Left lung (tissue), 10 donors: ENCODE data around the gene CAMTA1. TPM values are rescaled to one million over a fixed set of nuclear protein-coding genes. Genes with fewer than 3 reads are reported as not detected.

ENCODE experiments used
- ATAC-seq: fragments of 200-7000 bp; cut with Tn5 transposase; one replicate; pipeline ENCODE4 v1.9.1; 2020; ENCODE audit warnings: moderate library complexity
- DNase-seq, 4 donors: peaks; one replicate each; pipeline ENCODE4 v3.0.0-alpha.2; 2013 to 2020
- H3K27ac ChIP-seq, 2 donors: fragments of 200-600 bp; sonication (generic) in 1 of 2; one replicate each; pipeline versions ENCODE4 v1.5.0 to v1.8.0; 2020 to 2021
- H3K27me3 ChIP-seq, 2 donors: fragments of 200-600 bp; sonication (generic) in 1 of 2; one replicate each; pipeline versions ENCODE4 v1.5.0 to v1.8.0; 2020 to 2021
- H3K36me3 ChIP-seq, 2 donors: fragments of 200-600 bp; sonication (generic) in 1 of 2; one replicate each; pipeline versions ENCODE4 v1.5.0 to v1.8.0; 2020 to 2021
- H3K4me1 ChIP-seq, 2 donors: fragments of 200-600 bp; one replicate each; pipeline ENCODE4 v1.8.0; 2021
- H3K4me3 ChIP-seq, 2 donors: fragments of 200-600 bp; sonication (generic) in 1 of 2; one replicate each; pipeline versions ENCODE4 v1.5.0 to v1.8.0; 2020 to 2021; ENCODE audit warnings: mild to moderate bottlenecking in 1 of 2
- H3K9me3 ChIP-seq, 2 donors: fragments of 200-600 bp; sonication (generic) in 1 of 2; one replicate each; pipeline versions ENCODE4 v1.5.0 to v1.8.0; 2020 to 2021
- intact Hi-C, 2 donors: fragments of 100-400 bp; cut with DNase I; formaldehyde crosslinking; loops; one replicate each; pipeline versions ENCODE4 v1.11.2 to v1.14.2; 2022
- polyA plus RNA-seq, 6 donors: library from polyadenylated mRNA; unstranded; fragments of 120-200 nt; gene quantifications; one replicate each; pipeline ENCODE4 v1.2.1, GENCODE V29; 2013; ENCODE audit not compliant: insufficient read length in 6 of 6
- total RNA-seq, 2 donors: library from RNA; stranded (reverse); fragmentation: NEBNext Ultra II Directional; extraction: Animal tissue kit (Norgen Biotek cat#: 25700); gene quantifications; one replicate each; pipeline ENCODE4 v1.2.1, GENCODE V29; 2021
- TF ChIP-seq, protein P1 (sequence below), 2 donors: fragments of 200-600 bp; sonication (generic) in 1 of 2; IDR thresholded peaks; one replicate each; pipeline versions ENCODE4 v1.5.0 to v1.8.0; 2021; ENCODE audit warnings: antibody characterized with exemption in 2 of 2
- donor health status: DM: no; HTN: yes; CAD: no.
- donor health status: DM: no; HTN: no; CAD: no.

Gene CAMTA1
- total and polyA plus RNA-seq, 8 donors = 42.7 to 69.1 (median 49.4) TPM

DNA sequence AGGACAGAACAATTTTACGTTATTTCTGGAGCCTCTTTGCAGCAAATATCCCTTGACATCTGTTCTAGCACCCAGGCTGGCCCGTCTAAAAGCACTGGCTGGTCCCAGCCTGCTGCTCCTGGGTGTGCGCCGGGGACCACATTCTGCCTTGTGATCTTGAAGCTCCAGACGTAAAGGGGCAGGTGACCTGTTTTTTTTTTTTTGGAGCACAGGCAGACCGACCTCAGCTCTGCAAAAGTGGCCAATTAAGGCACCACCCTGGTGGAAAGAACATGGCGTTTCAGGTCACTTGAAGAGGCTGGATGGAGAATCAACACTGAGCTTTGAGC lies 13.8 kb upstream of the CAMTA1 start:
- intact Hi-C loops = no loop called here
- H3K27me3 ChIP-seq = peaks cover 0 to 28% of the 10 kb centered on the region in 2 donors
- ATAC-seq (no peak), DNase-seq (no peak)
- no peaks in the 10 kb centered on the region for H3K9me3 ChIP-seq
- H3K27ac ChIP-seq = no peak overlapping the region
- no peak overlapping the region for H3K4me3 ChIP-seq
- H3K4me1 ChIP-seq = no peaks in the 10 kb centered on the region
- no peaks in the 10 kb centered on the region for H3K36me3 ChIP-seq
- TF ChIP-seq, protein P1, sequence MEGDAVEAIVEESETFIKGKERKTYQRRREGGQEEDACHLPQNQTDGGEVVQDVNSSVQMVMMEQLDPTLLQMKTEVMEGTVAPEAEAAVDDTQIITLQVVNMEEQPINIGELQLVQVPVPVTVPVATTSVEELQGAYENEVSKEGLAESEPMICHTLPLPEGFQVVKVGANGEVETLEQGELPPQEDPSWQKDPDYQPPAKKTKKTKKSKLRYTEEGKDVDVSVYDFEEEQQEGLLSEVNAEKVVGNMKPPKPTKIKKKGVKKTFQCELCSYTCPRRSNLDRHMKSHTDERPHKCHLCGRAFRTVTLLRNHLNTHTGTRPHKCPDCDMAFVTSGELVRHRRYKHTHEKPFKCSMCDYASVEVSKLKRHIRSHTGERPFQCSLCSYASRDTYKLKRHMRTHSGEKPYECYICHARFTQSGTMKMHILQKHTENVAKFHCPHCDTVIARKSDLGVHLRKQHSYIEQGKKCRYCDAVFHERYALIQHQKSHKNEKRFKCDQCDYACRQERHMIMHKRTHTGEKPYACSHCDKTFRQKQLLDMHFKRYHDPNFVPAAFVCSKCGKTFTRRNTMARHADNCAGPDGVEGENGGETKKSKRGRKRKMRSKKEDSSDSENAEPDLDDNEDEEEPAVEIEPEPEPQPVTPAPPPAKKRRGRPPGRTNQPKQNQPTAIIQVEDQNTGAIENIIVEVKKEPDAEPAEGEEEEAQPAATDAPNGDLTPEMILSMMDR (IDR thresholded peaks at IDR 0.05) = no peak

DNA sequence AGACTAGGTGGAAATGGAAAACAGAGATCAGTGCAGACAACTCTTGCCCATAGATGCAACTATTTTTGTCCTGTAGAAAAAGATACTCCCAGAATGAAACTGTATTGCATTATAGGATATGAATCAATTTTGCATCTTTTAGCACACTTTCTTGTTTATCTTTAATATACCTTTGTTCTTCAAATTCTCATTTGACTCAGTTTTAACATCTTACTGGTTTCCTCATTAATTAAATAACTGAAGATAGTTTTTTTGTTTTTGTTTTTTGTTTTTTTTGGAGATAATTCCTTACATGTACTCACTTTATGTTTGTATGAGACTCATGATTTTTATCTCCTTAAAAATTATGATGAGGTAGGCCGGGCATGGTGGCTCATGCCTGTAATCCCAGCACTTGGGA lies 10.9 kb upstream of the CAMTA1 start:
- Histone ChIP-seq H3K36me3 (no peaks in the 10 kb centered on the region), H3K9me3 (no peaks in the 10 kb centered on the region), H3K27me3 (peaks cover 0 to 14% of the 10 kb centered on the region in 2 donors), H3K4me3 (no peak overlapping the region), H3K4me1 (no peaks in the 10 kb centered on the region), H3K27ac (no peak overlapping the region)
- DNase-seq (no peak), ATAC-seq (no peak)
- intact Hi-C loops = no loop called here
- TF ChIP-seq, protein P1 (IDR thresholded peaks at IDR 0.05) = no peak

DNA sequence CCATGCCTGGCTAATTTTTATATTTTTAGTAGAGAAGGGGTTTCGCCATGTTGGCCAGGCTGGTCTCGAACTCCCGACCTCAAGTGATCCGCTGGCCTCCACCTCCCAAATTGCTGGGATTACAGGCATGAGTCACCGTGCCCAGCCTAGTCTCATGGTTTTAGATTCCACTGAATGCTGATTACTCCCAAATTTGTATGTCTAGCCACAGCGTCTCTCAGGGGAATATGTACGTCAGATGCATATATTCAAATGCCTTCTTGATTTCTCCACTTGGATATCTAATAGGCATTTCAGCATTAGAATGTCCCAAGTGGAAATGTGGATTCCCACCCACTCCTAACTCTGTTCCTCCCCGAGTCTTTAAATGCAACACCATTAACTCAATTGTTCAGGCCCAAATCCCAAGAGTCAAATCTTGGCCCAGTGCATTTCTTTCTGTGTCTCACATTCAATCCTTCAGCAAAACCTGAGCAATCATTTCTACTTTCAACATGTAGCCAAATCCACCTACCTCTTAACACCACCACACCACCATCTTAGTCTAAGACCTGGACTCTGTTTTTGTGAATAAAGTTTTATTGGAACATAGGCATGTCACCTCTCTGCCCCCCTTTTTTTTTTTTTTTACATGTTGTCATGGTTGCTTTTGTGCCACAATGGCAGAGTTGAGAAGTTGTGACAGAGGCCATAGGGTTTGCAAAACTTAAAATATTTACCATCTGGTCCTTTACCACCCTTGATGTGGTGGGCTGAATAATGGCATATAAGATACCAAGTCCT lies 9.8 kb upstream of the CAMTA1 start:
- DNase-seq = no peak
- no peaks in the 10 kb centered on the region for H3K36me3 ChIP-seq
- intact Hi-C loops = no loop called here
- peaks cover 0 to 9% of the 10 kb centered on the region in 2 donors for H3K27me3 ChIP-seq
- H3K27ac ChIP-seq = no peak overlapping the region
- TF ChIP-seq, protein P1 (IDR thresholded peaks at IDR 0.05) = no peak
- H3K4me1 ChIP-seq = no peaks in the 10 kb centered on the region
- H3K4me3 ChIP-seq = no peak overlapping the region
- ATAC-seq = no peak
- no peaks in the 10 kb centered on the region for H3K9me3 ChIP-seq

DNA sequence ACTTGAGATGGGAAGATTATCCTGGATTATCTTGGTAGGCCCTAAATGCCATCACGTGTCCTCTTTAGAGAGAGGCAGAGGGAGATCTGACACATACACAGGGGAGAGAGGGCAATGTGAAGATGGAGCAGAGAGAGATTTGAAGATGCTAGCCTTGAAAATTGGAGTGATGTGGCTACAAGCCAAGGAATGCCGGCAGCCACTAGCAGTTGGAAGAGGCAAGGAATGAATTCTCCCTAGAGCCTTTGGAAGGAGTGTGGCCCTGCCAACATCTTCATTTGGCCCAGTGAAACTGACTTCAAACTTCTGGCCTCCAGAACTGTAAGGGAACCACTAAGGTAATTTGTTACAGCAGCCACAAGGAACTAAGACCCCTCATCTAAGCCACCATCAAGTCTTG lies 8.9 kb upstream of the CAMTA1 start:
- peaks cover 0 to 6% of the 10 kb centered on the region in 2 donors for H3K27me3 ChIP-seq
- H3K27ac ChIP-seq = no peak overlapping the region
- intact Hi-C loops = no loop called here
- no peak for DNase-seq
- H3K9me3 ChIP-seq = no peaks in the 10 kb centered on the region
- TF ChIP-seq, protein P1 (IDR thresholded peaks at IDR 0.05) = no peak
- H3K36me3 ChIP-seq = no peaks in the 10 kb centered on the region
- ATAC-seq = no peak
- no peaks in the 10 kb centered on the region for H3K4me1 ChIP-seq
- no peak overlapping the region for H3K4me3 ChIP-seq

DNA sequence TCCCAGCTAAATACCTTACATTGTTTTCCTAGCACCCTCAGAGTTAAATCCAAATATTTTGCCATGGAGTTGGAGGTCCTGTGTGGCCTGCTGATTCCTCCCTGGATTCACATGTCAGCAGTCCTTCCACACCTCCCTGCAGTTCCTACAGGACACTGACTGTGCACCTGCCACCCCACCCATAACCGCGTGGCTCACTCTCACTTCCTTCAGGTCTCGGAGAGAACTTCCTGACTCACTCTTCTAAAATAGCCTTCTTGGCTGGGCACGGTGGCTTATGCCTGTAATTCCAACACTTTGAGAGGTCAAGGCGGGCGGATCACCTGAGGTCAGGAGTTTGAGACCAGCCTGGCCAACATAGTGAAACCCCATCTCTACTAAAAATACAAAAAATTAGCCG lies 8.4 kb upstream of the CAMTA1 start:
- Histone ChIP-seq H3K4me3 (no peak overlapping the region), H3K9me3 (no peaks in the 10 kb centered on the region), H3K27me3 (peaks cover 0 to 6% of the 10 kb centered on the region in 2 donors), H3K4me1 (no peaks in the 10 kb centered on the region), H3K27ac (no peak overlapping the region), H3K36me3 (no peaks in the 10 kb centered on the region)
- intact Hi-C loops = no loop called here
- ATAC-seq (no peak), DNase-seq (no peak)
- TF ChIP-seq, protein P1 (IDR thresholded peaks at IDR 0.05) = no peak
